Effector CD8-positive, alpha-beta T cell (primary cell): ENCODE results near the gene GID8.

Experiments used
- DNase-seq: peaks from one replicate; lab custom pipeline; 2025; lab: John Stamatoyannopoulos, UW

Gene GID8

DNA sequence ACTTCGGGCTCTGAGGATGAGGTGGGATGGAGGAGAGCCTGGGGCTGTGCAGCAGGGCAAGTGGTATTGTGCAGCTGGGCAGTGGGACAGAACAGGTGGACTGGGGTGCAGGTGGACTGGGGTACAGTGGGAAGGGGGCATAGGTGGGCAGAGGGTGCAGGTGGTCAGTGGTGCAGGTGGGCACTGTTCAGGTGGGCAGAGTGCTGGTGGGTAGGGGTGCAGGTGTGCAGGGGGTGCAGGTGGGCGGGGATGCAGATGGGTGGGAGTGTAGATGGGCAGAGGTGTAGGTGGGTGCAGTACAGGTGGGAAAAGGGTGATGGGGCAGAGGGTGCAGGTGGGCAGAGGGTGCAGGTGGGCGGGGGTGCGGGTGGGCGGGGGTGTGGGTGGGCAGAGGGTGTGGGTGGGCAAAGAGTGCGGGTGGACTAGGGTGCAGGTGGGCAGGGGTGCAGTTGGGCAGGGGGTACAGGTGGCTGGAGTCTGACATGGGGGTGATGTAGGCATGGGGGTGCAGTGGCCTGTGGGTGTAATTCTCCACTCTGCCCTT is 48.4 kb downstream of the GID8 start:
- DNase-seq = no peak

GRCh38 chr20:62987114-62987513 is 49.2 kb downstream of the GID8 start:
- DNase-seq = no peak

GRCh38 chr20:62989201-62989601 is 51.3 kb downstream of the GID8 start:
- DNase-seq = no peak

GRCh38 chr20:62990306-62990825 is 52.4 kb downstream of the GID8 start:
- DNase-seq = no peak

- DNase-seq = no peak
Measured at GRCh38 chr20:62991196-62991807, 53.4 kb downstream of the GID8 start.

DNA sequence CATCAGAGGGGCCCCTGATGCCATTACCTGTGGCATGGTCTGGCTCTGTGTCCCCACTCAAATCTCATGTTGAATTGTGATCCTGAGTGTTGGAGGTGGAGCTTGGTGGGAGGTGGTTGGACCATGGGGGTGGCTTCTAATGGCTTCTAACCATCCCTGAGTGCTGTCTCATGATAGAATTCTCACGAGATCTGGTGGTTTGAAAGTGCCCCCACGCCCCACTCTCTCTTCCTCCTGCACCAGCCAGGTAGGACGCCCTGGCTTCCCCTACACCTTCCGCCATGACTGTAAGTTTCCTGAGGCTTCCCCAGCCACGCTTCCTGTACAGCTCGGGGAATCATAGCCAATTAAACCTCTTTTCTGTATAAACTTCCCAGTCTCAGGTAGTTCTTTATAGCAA is 53.9 kb downstream of the GID8 start:
- no peak for DNase-seq

DNA sequence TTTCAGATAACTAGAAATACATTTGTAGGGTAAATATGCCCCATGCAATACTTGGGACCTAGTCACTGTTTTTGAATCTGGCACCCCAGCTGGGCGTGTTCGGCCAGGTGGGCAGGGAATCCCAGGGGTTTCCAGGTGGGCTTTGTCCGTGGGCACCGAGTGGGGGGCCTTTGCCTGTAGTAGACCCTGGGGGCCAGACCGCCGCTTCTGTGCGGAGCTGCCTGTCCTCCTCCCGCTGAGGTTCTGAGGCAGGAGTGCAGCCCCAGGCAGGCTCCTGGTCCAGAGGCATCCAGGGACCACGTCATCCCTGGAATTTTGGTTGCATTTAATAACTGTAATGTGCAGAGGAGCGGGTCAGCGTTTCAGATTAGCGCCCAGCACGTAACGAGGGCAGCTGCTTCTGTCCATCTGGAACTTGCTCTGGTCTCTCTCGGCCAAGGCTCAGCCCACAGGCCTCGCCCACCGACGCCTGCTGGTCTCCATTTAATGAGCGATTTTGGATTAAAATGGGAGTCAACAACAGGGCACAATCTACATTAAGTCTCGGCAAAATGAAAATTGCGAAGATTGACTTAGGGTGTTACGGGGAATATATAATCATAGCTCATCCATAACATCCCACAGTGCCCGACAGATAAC is 56.0 kb downstream of the GID8 start:
- no peak for DNase-seq

DNA sequence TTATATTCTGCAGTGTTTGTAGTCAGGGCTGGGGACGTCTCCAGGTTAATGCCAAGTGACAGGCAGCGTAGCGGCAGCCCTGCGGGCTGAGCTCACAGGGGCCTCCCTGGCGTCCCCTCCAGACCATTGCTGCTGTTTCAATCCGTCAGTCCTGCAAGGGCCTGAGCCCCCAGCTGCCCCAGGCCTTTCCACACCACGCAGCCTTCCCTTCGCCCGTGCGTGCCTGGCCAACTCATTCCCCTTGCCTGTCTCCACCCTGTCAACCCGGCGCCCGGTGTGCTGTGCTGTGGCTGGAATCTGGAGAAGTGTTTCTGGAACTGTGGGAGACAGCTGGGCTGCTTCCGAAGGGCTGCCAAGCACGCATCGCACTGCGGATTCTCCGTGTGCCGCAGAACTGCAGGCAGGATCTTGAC is 56.9 kb downstream of the GID8 start:
- no peak for DNase-seq

- DNase-seq = no peak
Measured at GRCh38 chr20:62995481-62995880, 57.5 kb downstream of the GID8 start.

DNA sequence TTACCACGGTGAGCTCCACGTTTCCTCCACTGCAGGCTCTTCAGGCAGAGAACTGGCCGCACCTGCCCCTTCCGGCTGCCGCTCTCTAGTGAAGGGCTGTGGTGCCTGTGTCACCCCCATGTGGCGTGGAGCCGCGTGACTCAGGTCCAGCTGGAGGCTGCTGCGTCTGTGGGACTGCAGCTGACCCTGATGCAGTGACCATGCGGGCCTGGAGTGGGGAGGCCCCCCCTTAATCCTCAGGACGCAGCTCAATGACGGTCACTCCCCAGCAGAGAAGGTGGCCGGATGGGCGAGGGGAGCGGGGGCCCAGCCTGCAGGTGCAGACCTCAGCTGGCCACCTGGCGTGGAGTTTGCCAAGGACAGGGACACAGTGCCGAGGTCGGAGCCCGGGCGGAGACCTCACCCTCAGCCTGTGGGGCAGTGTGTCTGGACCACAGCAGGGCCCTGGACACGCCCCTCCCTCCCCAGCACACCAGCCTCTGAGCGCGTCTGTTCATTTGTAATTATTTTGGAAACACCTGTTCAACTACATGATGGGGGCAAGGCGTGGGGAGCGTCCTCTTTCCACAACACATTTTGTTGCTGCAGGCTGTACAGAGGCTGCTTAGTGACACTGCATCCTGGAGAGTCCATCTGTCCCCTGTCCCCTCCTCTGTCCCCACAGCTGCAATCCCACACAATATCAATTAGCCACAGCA is 58.1 kb downstream of the GID8 start:
- DNase-seq = no peak

GRCh38 chr20:62996596-62996982 is 58.6 kb downstream of the GID8 start:
- DNase-seq = no peak

DNA sequence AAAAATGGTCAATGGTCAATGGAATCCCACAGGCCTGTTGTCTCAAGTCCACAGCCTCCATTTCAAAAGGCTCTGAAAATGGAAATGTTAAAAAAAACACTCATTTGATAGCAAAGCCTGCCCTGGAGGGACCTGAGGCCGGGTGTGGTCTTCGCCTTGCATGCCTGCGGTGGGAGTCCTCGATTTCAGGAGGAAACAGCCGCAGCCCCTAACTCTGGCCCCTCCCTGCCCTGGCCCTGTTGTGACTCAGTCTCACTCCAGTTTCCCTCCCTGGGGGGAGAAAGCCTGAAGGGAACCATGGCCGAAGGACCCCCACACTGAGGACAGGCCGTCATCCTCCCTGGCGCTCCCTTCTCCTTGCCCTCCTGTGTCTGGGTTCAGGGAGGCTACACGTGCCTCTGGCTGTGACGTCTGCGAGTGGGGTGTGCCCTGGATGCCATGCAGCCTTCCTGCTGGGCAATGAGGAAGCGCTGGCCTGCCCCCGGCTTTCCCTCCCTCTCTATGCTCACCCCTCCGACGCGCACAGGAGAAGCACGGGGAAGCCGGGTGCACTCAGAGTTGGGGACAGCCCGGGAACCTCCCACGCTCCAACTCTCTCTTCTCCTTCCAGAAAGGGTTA is 59.6 kb downstream of the GID8 start:
- DNase-seq = no peak
